K562 (cell line): Measurements from ENCODE around the gene PPM1H. TPM values are rescaled to one million over a fixed set of nuclear protein-coding genes. Genes with fewer than 3 reads are reported as not detected.

Source experiments
- DACH1 ChIP-seq: fragments of 450-650 bp; IDR thresholded peaks from 2 replicates; pipeline ENCODE4 v1.6.1; 2018; ENCODE audit not compliant: partially characterized antibody
- DPF2 ChIP-seq: fragments of 450-650 bp; IDR thresholded peaks from 2 replicates; pipeline ENCODE4 v1.6.1; 2016
- HCFC1 ChIP-seq: IDR thresholded peaks from 2 replicates; pipeline ENCODE4 v1.6.1; 2012; ENCODE audit warnings: low read depth, low read length, improper control_type of control experiment
- HDAC8 ChIP-seq: fragments of 450-650 bp; IDR thresholded peaks from 2 replicates; pipeline ENCODE4 v1.6.1; 2016; ENCODE audit warnings: mild to moderate bottlenecking, missing genetic modification characterization, moderate library complexity, missing compliant biosample characterization
- PPARD ChIP-seq: fragments of 250-450 bp; sonication (Bioruptor Pico); IDR thresholded peaks from 2 replicates; pipeline ENCODE4 v1.8.0; 2022; ENCODE audit warnings: inconsistent platforms, mild to moderate bottlenecking, moderate library complexity
- PYGO2 ChIP-seq: fragments of 450-650 bp; IDR thresholded peaks from 2 replicates; pipeline ENCODE4 v1.6.1; 2016; ENCODE audit warnings: mild to moderate bottlenecking, missing genetic modification characterization, moderate library complexity, missing compliant biosample characterization
- SNIP1 ChIP-seq: fragments of 450-650 bp; IDR thresholded peaks from 2 replicates; pipeline ENCODE4 v1.7.1; 2017; ENCODE audit warnings: low read depth, mild to moderate bottlenecking
- TFAM ChIP-seq: fragments of 250-450 bp; sonication (Bioruptor Pico); conservative IDR thresholded peaks from 2 replicates; pipeline ENCODE4 v1.5.0; 2021; ENCODE audit warnings: mild to moderate bottlenecking, moderate library complexity
- ZBTB8A ChIP-seq: fragments of 450-650 bp; IDR thresholded peaks from 2 replicates; pipeline ENCODE4 v1.6.1; 2018; ENCODE audit warnings: mild to moderate bottlenecking, moderate library complexity; ENCODE audit not compliant: partially characterized antibody
- ZNF143 ChIP-seq: sonication (generic); formaldehyde crosslinking; IDR thresholded peaks from 2 replicates; pipeline ENCODE4 v1.9.0; 2022; ENCODE audit warnings: mild to moderate bottlenecking, missing genetic modification reagents
- ZNF699 ChIP-seq: fragments of 250-450 bp; sonication (Bioruptor Pico); IDR thresholded peaks from 2 replicates; pipeline ENCODE4 v1.8.0; 2021; ENCODE audit warnings: mild to moderate bottlenecking, moderate library complexity; ENCODE audit not compliant: insufficient replicate concordance
- polyA plus RNA-seq, 8 experiments: library from polyadenylated mRNA; depleted of rRNA in 4 of 8; stranded (reverse) in 5 of 8; unstranded in 3 of 8; fragments of >200 nt; fragmentation: Nextera tagmentation in 2 of 8; fragmentation: Illumina TruSeq in 1 of 8; extraction: Ambion mirVana in 2 of 8; extraction: Trizol in 1 of 8; gene quantifications; 2 replicates each; pipeline versions ENCODE4 v1.2.1 to v1.2.3, GENCODE V29; 2011 to 2014; ENCODE audit warnings: inconsistent platforms in 1 of 8, missing spikeins in 1 of 8
- total RNA-seq, 7 experiments: library from RNA; depleted of rRNA in 6 of 7; stranded (reverse); fragments of >200 nt in 6 of 7; fragmentation: Illumina TruSeq in 2 of 7; extraction: Trizol in 2 of 7; gene quantifications; 2 replicates each; pipeline versions ENCODE4 v1.2.1 to v1.2.3, GENCODE V29; 2011 to 2021; ENCODE audit warnings: low replicate concordance in 1 of 7
- TF ChIP-seq, protein P1 (sequence below): fragments of 450-650 bp; IDR thresholded peaks from 2 replicates; pipeline ENCODE4 v1.6.1; 2016; ENCODE audit warnings: missing biosample characterization, missing genetic modification characterization
- TF ChIP-seq, protein P2 (sequence below): fragments of 450-650 bp; conservative IDR thresholded peaks from 2 replicates; pipeline ENCODE4 v1.6.1; 2016; ENCODE audit warnings: missing genetic modification characterization, low read depth, mild to moderate bottlenecking, control low read depth, missing compliant biosample characterization
- TF ChIP-seq, protein P3 (sequence below), 2 experiments: fragments of 450-650 bp in 1 of 2; sonication (generic) in 1 of 2; formaldehyde crosslinking in 1 of 2; IDR thresholded peaks; 2 replicates each; pipeline versions ENCODE4 v1.7.1 to v1.9.0; 2016 to 2022; ENCODE audit warnings: inconsistent platforms in 1 of 2, mild to moderate bottlenecking in 1 of 2, missing genetic modification reagents in 1 of 2
- TF ChIP-seq, protein P4 (sequence below): sonication (generic); formaldehyde crosslinking; IDR thresholded peaks from 2 replicates; pipeline ENCODE4 v1.4.0; 2020; ENCODE audit warnings: mild to moderate bottlenecking, missing genetic modification reagents

PPM1H gene
- total and polyA plus RNA-seq, 9 of the 15 experiments (the other 6 are each of a cell fraction or from before 2014, with no cell fraction given) = 5.3 to 29.3 (median 11.3) TPM

DNA sequence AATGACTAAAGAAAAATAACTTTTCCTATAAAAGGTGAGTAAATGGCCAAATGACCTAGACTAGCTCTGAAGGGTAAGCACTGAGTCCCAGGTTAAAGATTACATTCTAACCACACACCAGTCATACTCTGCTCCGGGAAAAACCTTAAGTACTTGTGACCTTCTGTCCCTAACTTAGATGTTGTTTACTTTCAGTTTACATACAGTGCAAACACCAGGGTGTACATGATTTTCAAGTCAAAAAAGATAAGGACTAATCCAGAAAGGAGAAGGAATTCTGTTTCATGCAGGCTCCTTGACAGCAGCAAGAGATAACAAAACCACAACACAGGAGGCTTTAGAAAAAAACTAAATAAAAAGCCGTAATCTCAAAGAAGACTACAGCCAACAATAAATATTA, 174.2 kb downstream of the PPM1H start (continued):
- TF ChIP-seq, protein P1, sequence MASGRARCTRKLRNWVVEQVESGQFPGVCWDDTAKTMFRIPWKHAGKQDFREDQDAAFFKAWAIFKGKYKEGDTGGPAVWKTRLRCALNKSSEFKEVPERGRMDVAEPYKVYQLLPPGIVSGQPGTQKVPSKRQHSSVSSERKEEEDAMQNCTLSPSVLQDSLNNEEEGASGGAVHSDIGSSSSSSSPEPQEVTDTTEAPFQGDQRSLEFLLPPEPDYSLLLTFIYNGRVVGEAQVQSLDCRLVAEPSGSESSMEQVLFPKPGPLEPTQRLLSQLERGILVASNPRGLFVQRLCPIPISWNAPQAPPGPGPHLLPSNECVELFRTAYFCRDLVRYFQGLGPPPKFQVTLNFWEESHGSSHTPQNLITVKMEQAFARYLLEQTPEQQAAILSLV (tag) = no peak
- TF ChIP-seq HCFC1 (no peak), DACH1 (no peak), ZNF143 (CRISPR knock-in tag) (no peak), DPF2 (peak; percentile 66; the same call in 1 of the 2 replicates), ZBTB8A (no peak), PYGO2 (no peak), HDAC8 (tag) (no peak), PPARD (CRISPR knock-in tag) (no peak), TFAM (CRISPR knock-in tag) (no peak), SNIP1 (no peak), ZNF699 (CRISPR knock-in tag) (no peak)
- TF ChIP-seq, protein P2, sequence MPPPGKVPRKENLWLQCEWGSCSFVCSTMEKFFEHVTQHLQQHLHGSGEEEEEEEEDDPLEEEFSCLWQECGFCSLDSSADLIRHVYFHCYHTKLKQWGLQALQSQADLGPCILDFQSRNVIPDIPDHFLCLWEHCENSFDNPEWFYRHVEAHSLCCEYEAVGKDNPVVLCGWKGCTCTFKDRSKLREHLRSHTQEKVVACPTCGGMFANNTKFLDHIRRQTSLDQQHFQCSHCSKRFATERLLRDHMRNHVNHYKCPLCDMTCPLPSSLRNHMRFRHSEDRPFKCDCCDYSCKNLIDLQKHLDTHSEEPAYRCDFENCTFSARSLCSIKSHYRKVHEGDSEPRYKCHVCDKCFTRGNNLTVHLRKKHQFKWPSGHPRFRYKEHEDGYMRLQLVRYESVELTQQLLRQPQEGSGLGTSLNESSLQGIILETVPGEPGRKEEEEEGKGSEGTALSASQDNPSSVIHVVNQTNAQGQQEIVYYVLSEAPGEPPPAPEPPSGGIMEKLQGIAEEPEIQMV (tag) = no peak
- TF ChIP-seq, protein P3, sequence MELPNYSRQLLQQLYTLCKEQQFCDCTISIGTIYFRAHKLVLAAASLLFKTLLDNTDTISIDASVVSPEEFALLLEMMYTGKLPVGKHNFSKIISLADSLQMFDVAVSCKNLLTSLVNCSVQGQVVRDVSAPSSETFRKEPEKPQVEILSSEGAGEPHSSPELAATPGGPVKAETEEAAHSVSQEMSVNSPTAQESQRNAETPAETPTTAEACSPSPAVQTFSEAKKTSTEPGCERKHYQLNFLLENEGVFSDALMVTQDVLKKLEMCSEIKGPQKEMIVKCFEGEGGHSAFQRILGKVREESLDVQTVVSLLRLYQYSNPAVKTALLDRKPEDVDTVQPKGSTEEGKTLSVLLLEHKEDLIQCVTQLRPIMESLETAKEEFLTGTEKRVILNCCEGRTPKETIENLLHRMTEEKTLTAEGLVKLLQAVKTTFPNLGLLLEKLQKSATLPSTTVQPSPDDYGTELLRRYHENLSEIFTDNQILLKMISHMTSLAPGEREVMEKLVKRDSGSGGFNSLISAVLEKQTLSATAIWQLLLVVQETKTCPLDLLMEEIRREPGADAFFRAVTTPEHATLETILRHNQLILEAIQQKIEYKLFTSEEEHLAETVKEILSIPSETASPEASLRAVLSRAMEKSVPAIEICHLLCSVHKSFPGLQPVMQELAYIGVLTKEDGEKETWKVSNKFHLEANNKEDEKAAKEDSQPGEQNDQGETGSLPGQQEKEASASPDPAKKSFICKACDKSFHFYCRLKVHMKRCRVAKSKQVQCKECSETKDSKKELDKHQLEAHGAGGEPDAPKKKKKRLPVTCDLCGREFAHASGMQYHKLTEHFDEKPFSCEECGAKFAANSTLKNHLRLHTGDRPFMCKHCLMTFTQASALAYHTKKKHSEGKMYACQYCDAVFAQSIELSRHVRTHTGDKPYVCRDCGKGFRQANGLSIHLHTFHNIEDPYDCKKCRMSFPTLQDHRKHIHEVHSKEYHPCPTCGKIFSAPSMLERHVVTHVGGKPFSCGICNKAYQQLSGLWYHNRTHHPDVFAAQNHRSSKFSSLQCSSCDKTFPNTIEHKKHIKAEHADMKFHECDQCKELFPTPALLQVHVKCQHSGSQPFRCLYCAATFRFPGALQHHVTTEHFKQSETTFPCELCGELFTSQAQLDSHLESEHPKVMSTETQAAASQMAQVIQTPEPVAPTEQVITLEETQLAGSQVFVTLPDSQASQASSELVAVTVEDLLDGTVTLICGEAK (IDR thresholded peaks at IDR 0.05) = no peak
- TF ChIP-seq, protein P3 (CRISPR knock-in tag; IDR thresholded peaks at IDR 0.05) = no peak
- TF ChIP-seq, protein P4, sequence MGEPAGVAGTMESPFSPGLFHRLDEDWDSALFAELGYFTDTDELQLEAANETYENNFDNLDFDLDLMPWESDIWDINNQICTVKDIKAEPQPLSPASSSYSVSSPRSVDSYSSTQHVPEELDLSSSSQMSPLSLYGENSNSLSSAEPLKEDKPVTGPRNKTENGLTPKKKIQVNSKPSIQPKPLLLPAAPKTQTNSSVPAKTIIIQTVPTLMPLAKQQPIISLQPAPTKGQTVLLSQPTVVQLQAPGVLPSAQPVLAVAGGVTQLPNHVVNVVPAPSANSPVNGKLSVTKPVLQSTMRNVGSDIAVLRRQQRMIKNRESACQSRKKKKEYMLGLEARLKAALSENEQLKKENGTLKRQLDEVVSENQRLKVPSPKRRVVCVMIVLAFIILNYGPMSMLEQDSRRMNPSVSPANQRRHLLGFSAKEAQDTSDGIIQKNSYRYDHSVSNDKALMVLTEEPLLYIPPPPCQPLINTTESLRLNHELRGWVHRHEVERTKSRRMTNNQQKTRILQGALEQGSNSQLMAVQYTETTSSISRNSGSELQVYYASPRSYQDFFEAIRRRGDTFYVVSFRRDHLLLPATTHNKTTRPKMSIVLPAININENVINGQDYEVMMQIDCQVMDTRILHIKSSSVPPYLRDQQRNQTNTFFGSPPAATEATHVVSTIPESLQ (CRISPR knock-in tag) = no peak
